ENCODE data around the gene THSD7B. TPM values are rescaled to one million over a fixed set of nuclear protein-coding genes. Genes with fewer than 3 reads are reported as not detected.

The THSD7B gene
- total RNA-seq, 1 donor from 2014 or later: 1.2 TPM

DNA sequence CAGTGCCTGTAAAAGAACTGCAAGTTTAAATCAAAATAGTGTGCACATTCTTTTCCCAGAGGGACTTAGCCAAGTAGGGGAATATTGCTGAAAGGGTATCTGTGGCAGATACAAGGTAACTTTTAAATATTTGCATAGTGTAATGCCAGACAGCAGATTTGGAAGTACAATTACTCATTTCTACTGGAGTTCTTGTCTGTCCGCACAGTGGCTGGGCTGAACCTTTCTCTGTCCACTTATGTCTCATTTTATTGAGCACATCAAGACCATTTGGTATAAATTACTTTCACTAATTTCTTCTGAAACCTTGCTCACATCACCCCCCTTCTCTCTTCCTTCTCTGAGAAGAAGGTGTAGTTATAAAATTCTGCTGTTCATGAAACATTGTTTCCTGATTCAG is 271.3 kb downstream of the THSD7B start:
- no peak overlapping the region for H3K4me2 ChIP-seq
- no peak for TF ChIP-seq EZH2 (IDR thresholded peaks at IDR 0.05)
- TF ChIP-seq, protein P1, sequence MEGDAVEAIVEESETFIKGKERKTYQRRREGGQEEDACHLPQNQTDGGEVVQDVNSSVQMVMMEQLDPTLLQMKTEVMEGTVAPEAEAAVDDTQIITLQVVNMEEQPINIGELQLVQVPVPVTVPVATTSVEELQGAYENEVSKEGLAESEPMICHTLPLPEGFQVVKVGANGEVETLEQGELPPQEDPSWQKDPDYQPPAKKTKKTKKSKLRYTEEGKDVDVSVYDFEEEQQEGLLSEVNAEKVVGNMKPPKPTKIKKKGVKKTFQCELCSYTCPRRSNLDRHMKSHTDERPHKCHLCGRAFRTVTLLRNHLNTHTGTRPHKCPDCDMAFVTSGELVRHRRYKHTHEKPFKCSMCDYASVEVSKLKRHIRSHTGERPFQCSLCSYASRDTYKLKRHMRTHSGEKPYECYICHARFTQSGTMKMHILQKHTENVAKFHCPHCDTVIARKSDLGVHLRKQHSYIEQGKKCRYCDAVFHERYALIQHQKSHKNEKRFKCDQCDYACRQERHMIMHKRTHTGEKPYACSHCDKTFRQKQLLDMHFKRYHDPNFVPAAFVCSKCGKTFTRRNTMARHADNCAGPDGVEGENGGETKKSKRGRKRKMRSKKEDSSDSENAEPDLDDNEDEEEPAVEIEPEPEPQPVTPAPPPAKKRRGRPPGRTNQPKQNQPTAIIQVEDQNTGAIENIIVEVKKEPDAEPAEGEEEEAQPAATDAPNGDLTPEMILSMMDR (IDR thresholded peaks at IDR 0.05): no peak
- TF ChIP-seq EZH2phosphoT487 (IDR thresholded peaks at IDR 0.05): no peak
- H3K9ac ChIP-seq: no peak overlapping the region
- no peak overlapping the region for H2AFZ ChIP-seq (replicated peaks)
- peaks cover 9% of the 10 kb centered on the region for H3K4me1 ChIP-seq
- Mint-ChIP-seq H3K27me3 (ENCODE audit: insufficient read depth, low read depth) (peaks cover 3% of the 10 kb centered on the region), H3K4me3 (no peak overlapping the region), H3K4me1 (peaks cover 10% of the 10 kb centered on the region), H3K27ac (no peak overlapping the region), H3K9me3 (peaks cover 3% of the 10 kb centered on the region), H3K36me3 (no peaks in the 10 kb centered on the region)
- H3K36me3 ChIP-seq: no peaks in the 10 kb centered on the region
- H3K27me3 ChIP-seq: no peaks in the 10 kb centered on the region
- no peak overlapping the region for H3K4me3 ChIP-seq
- no peaks in the 10 kb centered on the region for H3K9me3 ChIP-seq (ENCODE audit: low read depth)
- no peak overlapping the region for H3K27ac ChIP-seq
- H4K20me1 ChIP-seq (ENCODE audit: low read depth): no peaks in the 10 kb centered on the region
- no peaks in the 10 kb centered on the region for H3F3A ChIP-seq (ENCODE audit: low read depth)
- no peak for DNase-seq (ENCODE audit: low spot score)
- no peaks in the 10 kb centered on the region for H3K79me2 ChIP-seq (ENCODE audit: low read depth)

DNA sequence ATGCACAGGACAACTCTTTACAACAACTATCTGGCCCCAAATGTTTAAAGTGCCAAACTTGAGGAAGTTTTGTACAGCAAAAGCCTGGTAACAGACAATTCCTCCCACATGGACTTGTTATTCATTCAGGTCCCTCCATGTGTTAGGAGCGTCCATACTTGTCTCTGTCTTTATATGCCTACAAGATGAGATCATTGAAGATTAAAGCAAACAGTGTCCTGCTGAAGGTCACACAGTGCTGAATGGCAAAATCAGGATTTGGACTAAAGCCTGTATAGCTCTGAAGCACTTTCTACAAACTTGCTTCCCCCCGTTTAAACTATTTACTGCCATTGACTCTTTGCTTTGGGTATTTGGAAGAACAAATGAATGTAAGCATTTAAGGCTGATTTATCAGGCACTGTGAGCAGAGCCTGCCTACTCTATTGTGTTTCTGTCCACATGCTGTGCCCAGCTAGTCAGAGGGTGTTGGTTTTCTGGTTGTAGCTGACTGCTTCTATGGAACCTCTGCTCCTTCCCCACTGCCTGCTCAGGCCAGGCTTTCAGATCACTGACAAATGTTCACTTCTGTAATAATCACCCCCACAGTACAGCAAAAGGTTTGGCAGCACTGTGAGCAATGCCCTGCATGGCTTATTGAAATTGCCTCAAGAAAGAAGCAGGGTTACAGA is 274.3 kb downstream of the THSD7B start:
- H3K9me3 Mint-ChIP-seq: peaks cover under 1% of the 10 kb centered on the region
- peaks cover 10% of the 10 kb centered on the region for H3K4me1 Mint-ChIP-seq
- TF ChIP-seq EZH2 (IDR thresholded peaks at IDR 0.05) (no peak), EZH2phosphoT487 (IDR thresholded peaks at IDR 0.05) (no peak)
- TF ChIP-seq, protein P1 (IDR thresholded peaks at IDR 0.05): no peak
- H3K27ac Mint-ChIP-seq: peak overlapping the region; percentile 8
- Histone ChIP-seq H3K4me2 (peak overlapping the region; percentile 12), H3K4me1 (peaks cover 9% of the 10 kb centered on the region), H4K20me1 (ENCODE audit: low read depth) (no peaks in the 10 kb centered on the region), H3F3A (ENCODE audit: low read depth) (no peaks in the 10 kb centered on the region), H3K9me3 (ENCODE audit: low read depth) (no peaks in the 10 kb centered on the region), H3K27ac (no peak overlapping the region), H3K79me2 (ENCODE audit: low read depth) (no peaks in the 10 kb centered on the region), H2AFZ (replicated peaks) (peak overlapping the region; percentile 79), H3K9ac (no peak overlapping the region), H3K36me3 (no peaks in the 10 kb centered on the region), H3K27me3 (no peaks in the 10 kb centered on the region), H3K4me3 (no peak overlapping the region)
- no peak overlapping the region for H3K4me3 Mint-ChIP-seq
- H3K36me3 Mint-ChIP-seq: no peaks in the 10 kb centered on the region
- H3K27me3 Mint-ChIP-seq (ENCODE audit: insufficient read depth, low read depth): no peaks in the 10 kb centered on the region
- peak; percentile 45 for DNase-seq (ENCODE audit: low spot score)

DNA sequence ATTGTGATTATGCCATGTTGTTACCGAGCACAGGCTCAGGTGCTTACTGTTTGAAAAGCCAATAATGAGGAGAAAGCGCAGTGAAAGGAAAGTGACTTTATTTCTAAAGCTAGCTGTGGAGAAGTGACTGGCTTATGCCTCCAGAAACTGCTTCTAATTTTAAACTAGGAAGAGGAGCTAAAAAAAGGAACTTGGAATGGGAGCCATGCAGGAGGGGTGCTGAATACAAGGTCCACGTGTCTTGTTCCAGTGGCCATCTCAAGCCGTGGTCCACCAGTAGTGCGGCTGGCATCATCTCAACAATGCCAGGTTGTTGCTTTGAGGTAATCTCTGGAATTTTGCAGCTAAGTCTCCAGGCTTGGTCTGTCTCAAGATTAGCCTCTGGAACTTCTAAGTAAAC is 282.0 kb downstream of the THSD7B start:
- Histone ChIP-seq H3K4me1 (no peaks in the 10 kb centered on the region), H3K27ac (no peak overlapping the region), H3F3A (ENCODE audit: low read depth) (no peaks in the 10 kb centered on the region), H3K4me2 (no peak overlapping the region), H3K9me3 (ENCODE audit: low read depth) (no peaks in the 10 kb centered on the region), H3K36me3 (no peaks in the 10 kb centered on the region), H4K20me1 (ENCODE audit: low read depth) (no peaks in the 10 kb centered on the region), H3K27me3 (no peaks in the 10 kb centered on the region), H3K79me2 (ENCODE audit: low read depth) (no peaks in the 10 kb centered on the region), H3K9ac (no peak overlapping the region), H3K4me3 (no peak overlapping the region), H2AFZ (replicated peaks) (no peak overlapping the region)
- no peak for DNase-seq (ENCODE audit: low spot score)
- Mint-ChIP-seq H3K36me3 (no peaks in the 10 kb centered on the region), H3K4me3 (no peak overlapping the region), H3K4me1 (peaks cover 3% of the 10 kb centered on the region), H3K9me3 (no peaks in the 10 kb centered on the region), H3K27ac (no peak overlapping the region), H3K27me3 (ENCODE audit: insufficient read depth, low read depth) (no peaks in the 10 kb centered on the region)
- TF ChIP-seq EZH2phosphoT487 (IDR thresholded peaks at IDR 0.05) (no peak), EZH2 (IDR thresholded peaks at IDR 0.05) (no peak)
- TF ChIP-seq, protein P1 (IDR thresholded peaks at IDR 0.05): no peak

Data from neural progenitor cell (in vitro differentiated cells).